Measurements from ENCODE around the gene KEAP1.

GRCh38 chr19:10517760-10518443 lies 14.7 kb upstream of the KEAP1 start:
- TF ChIP-seq CTCF (IDR thresholded peaks at IDR 0.05) (no peak), POLR2A (IDR thresholded peaks at IDR 0.05) (no peak)
